Activated CD8-positive, alpha-beta memory T cell treated with anti-CD3 and anti-CD28 coated beads for 36 hours (primary cell): ENCODE results near the gene NOP14. TPM values are rescaled to one million over a fixed set of nuclear protein-coding genes. Genes with fewer than 3 reads are reported as not detected.
"Not testable (repeated sequence)": the region's sequence is repeated elsewhere in the genome, so short reads cannot be mapped to it uniquely, and the experiment has no call there.

ENCODE experiments used
- CTCF ChIA-PET: fragments of 350-600 bp; sonication (Branson Sonifier 250); formaldehyde crosslinking; loops from one replicate; lab custom pipeline; 2021; ENCODE audit warnings: antibody characterized with exemption; lab: Charles Lee
- POLR2A ChIA-PET: fragments of 350-600 bp; sonication (Branson Sonifier 250); formaldehyde crosslinking; loops from one replicate; lab custom pipeline; 2021; ENCODE audit warnings: antibody characterized with exemption; lab: Charles Lee
- total RNA-seq, 2 experiments: library from RNA; stranded (reverse); gene quantifications; one replicate each; pipeline ENCODE4 v1.2.3, GENCODE V29; 2021

NOP14 gene
- total RNA-seq, 2 experiments from 2014 or later = 143 TPM

DNA sequence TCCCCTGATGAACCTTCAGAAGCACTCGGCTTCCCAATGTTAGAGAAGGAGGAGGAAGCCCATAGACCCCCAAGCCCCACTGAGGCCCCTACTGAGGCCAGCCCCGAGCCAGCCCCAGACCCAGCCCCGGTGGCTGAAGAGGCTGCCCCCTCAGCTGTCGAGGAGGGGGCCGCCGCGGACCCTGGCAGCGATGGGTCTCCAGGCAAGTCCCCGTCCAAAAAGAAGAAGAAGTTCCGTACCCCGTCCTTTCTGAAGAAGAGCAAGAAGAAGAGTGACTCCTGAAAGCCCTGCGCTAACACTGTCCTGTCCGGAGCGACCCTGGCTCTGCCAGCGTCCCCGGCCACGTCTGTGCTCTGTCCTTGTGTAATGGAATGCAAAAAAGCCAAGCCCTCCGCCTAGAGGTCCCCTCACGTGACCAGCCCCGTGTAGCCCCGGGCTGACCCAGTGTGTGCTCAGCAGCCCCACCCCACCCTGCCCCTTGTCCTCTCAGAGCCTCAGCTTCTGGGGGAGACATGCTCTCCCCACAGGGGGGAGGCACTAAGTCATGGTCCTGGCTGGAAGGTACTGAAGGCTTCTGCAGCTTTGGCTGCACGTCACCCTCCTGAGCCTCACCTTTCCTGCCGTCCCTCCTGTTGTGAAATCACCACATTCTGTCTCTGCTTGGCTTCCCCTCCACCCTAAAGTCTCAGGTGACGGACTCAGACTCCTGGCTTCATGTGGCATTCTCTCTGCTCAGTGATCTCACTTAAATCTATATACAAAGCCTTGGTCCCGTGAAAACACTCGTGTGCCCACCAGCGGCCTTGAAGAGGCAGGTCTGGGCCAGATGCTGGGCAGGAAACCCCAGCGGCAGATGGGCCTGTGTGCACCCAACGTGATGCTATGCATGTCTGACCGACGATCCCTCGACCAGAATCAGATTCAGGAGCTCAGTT lies 34.7 kb downstream of the NOP14 start:
- CTCF ChIA-PET = interaction anchor here (1.2 to 1.4 kb wide), 2 partner anchors 26 to 80 kb away, joined by 3 read pairs; no protein-coding TSS in a partner anchor
- POLR2A ChIA-PET = interaction anchor here (0.6 kb wide), 2 partner anchors 16 to 156 kb away, joined by 3 read pairs; no protein-coding TSS in a partner anchor

- POLR2A ChIA-PET = no interaction called here
- CTCF ChIA-PET = interaction anchor here (0.6 to 1.2 kb wide), 2 partner anchors 79 to 164 kb away, joined by 3 read pairs; no protein-coding TSS in a partner anchor
Measured at GRCh38 chr4:2927696-2928075, 35.5 kb downstream of the NOP14 start.

DNA sequence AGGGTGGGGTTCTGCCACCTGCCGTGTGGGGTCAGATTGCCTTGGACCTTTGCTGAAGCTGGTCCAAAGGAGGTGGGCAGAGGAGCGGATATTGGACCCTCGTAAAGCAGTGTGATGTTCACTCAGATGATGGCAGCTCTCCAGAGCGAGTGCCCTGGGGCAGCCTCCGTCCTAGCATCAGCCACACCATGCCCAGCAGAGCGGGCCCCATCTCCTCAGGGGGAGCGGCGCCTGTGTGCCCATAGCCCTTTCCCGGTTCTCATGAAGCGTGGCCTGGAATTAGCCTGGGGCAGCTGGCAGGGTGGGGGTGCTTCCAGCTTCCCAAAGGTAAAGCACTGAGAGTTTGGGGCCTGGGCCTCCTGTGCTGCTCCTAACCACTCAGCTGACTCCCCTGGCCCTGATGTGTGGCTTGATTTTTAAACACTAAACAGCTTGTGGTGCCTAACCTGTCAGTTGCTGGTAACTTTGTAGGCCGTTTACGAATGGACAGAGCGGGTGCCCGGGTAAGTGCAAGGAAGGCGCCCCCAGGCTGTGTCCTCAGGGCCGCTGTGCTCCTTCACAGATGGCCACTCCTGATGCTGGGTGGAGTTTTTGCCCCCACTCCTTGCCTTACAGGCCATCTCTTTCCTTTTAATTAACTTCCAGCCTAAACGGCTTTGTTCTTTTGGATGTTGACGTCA lies 36.0 kb downstream of the NOP14 start:
- POLR2A ChIA-PET = no interaction called here
- CTCF ChIA-PET = interaction anchor here (0.6 to 1.2 kb wide), 2 partner anchors 79 to 164 kb away, joined by 3 read pairs; no protein-coding TSS in a partner anchor

GRCh38 chr4:2925931-2926860 lies 37.0 kb downstream of the NOP14 start:
- ChIA-PET CTCF (interaction anchor here (1.7 kb wide), 1 partner anchor 91 kb away, joined by 3 read pairs; no protein-coding TSS in a partner anchor), POLR2A (no interaction called here)

DNA sequence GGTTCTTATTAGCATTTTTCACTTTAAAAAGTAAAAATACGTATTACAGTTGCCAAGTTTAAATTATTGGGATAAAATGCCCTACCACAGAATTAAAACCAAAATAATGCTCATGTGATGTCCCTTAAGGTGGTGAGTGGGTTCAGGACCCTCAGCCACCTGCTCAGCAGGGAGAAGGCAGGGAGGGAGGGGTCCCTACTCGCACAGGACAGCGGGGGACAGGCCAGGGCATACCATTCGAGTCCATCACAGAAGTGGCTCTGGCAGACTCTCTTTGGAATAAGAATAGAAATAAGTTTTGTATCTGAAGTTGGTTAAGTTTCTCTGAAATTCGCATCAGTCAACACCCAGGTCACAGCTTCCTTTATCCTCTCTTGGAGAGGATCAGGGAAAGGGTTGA lies 37.7 kb downstream of the NOP14 start:
- CTCF ChIA-PET = interaction anchor here (1.7 kb wide), 1 partner anchor 90 kb away, joined by 3 read pairs; no protein-coding TSS in a partner anchor
- POLR2A ChIA-PET = no interaction called here

- CTCF ChIA-PET = interaction anchor here (1.7 kb wide), 1 partner anchor 90 kb away, joined by 3 read pairs; no protein-coding TSS in a partner anchor
- POLR2A ChIA-PET = no interaction called here
Measured at GRCh38 chr4:2924765-2925301, 38.4 kb downstream of the NOP14 start.

GRCh38 chr4:2924286-2924685 lies 38.9 kb downstream of the NOP14 start:
- ChIA-PET POLR2A (no interaction called here), CTCF (interaction anchor here (0.8 to 1.7 kb wide), 3 partner anchors 30 to 161 kb away, joined by 3 to 4 read pairs (median 4); no protein-coding TSS in a partner anchor)

GRCh38 chr4:2923668-2924173 lies 39.5 kb downstream of the NOP14 start:
- CTCF ChIA-PET = interaction anchor here (0.8 to 1.1 kb wide), 3 partner anchors 9 to 161 kb away, joined by 3 to 4 read pairs (median 4); no protein-coding TSS in a partner anchor
- POLR2A ChIA-PET = interaction anchor here (1.4 kb wide), 1 partner anchor 8 kb away, joined by 4 read pairs; no protein-coding TSS in a partner anchor

DNA sequence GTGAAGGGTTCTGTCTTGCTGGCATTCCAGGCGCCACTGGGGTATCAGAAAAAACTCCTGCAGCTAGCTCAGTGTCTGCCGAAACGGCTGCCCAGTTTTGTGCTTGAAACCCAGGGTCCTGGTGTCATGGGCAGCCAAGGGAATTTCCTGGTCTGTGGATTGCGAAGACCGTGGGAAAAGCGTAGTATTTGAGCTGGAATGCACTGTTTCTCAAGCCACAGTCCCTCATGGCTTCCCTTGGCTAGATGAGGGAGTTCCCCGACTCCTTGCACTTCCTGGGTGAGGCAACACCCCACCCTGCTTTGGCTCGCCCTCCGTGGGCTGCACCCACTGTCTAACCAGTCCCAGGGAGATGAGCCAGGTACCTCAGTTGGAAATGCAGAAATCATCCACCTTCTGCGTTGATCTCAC lies 40.1 kb downstream of the NOP14 start:
- CTCF ChIA-PET = interaction anchor here (0.8 to 1.1 kb wide), 3 partner anchors 10 to 160 kb away, joined by 3 to 4 read pairs (median 3); no protein-coding TSS in a partner anchor

DNA sequence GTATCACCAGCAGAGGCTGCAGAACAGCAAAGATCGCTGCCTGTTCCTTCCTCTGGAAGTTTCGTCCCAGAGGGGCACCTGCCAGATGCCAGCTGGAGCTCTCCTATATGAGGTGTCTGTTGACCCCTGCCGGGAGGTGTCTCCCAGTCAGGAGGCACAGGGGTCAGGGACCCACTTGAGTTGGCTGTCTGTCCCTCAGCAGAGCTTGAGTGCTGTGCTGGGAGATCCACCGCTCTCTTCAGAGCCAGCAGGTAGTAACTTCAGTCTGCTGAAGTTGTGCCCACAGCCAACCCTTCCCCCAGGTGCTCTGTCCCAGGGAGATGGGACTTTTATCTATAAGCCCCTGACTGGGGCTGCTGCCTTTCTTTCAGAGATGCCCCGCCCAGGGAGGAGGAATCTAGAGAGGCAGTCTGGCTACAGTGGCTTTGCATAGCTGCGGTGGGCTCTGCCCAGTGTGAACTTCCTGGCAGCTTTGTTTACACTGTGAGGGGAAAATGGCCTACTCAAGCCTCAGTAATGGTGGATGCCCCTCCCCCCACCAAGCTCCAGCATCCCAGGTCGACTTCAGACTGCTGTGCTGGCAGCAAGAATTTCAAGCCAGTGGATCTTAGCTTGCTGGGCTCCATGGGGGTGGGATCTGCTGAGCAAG lies 40.6 kb downstream of the NOP14 start:
- ChIA-PET POLR2A (interaction anchor here (0.6 to 1.4 kb wide), 2 partner anchors 9 to 15 kb away, joined by 4 read pairs; no protein-coding TSS in a partner anchor), CTCF (interaction anchor here (0.8 to 1.0 kb wide), 2 partner anchors 10 to 31 kb away, joined by 3 read pairs; no protein-coding TSS in a partner anchor)

More for the DNA sequence above, 40.1 kb downstream of the NOP14 start:
- POLR2A ChIA-PET = interaction anchor here (0.6 to 1.4 kb wide), 2 partner anchors 9 to 15 kb away, joined by 4 read pairs; no protein-coding TSS in a partner anchor

GRCh38 chr4:2918714-2919113 lies 44.5 kb downstream of the NOP14 start:
- POLR2A ChIA-PET = not testable (repeated sequence)
- CTCF ChIA-PET = interaction anchor here (0.7 kb wide), 2 partner anchors 12 to 24 kb away, joined by 3 read pairs; no protein-coding TSS in a partner anchor

DNA sequence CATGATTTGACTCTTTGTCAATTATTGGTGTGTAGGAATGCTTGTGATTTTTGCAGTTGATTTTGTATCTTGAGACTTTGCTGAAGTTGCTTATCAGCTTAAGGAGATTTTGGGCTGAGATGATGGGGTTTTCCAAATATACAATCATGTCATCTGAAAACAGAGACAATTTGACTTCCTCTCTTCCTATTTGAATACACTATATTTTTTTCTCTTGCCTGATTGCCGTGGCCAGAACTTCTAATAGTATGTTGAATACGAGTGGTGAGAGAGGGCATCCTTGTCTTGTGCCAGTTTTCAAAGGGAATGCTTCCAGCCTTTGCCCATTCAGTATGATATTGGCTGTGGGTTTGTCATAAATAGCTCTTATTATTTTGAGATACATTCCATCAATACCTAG lies 44.9 kb downstream of the NOP14 start:
- CTCF ChIA-PET = interaction anchor here (0.7 kb wide), 2 partner anchors 12 to 25 kb away, joined by 3 read pairs; no protein-coding TSS in a partner anchor
- POLR2A ChIA-PET = not testable (repeated sequence)

GRCh38 chr4:2916696-2917095 lies 46.5 kb downstream of the NOP14 start:
- CTCF ChIA-PET, POLR2A ChIA-PET: not testable (repeated sequence)

- ChIA-PET POLR2A (no interaction called here), CTCF (no interaction called here)
Measured at GRCh38 chr4:2915789-2916188, 47.4 kb downstream of the NOP14 start.

GRCh38 chr4:2914256-2915126 lies 48.7 kb downstream of the NOP14 start:
- POLR2A ChIA-PET = no interaction called here
- CTCF ChIA-PET = no interaction called here

DNA sequence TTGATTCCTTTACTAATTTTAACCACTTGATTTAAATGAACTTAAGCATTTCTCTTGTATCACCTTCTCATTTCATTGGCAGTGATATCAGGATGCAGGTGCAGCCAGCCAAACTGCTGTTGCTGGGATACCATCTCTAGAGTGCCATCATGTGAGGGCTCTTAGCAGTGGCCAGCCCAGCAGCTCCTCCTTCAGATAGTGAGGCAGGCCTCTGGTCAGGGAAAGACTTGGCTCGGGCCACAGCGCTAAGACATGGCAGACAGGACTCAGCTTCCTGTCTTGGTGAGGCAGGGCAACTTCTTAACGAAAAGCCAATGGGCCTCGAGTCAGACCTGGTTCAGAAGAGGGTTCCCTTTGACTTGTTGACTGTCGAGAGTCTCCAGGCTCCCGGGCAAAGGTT lies 50.0 kb downstream of the NOP14 start:
- POLR2A ChIA-PET = no interaction called here
- CTCF ChIA-PET = interaction anchor here (3.0 kb wide), 1 partner anchor 41 kb away, joined by 9 read pairs; no protein-coding TSS in a partner anchor
